K562 (cell line): ENCODE measurements around the gene CCAR1. TPM values are rescaled to one million over a fixed set of nuclear protein-coding genes. Genes with fewer than 3 reads are reported as not detected.

Source experiments
- CREB1 ChIP-seq, 2 experiments: sonication (generic) in 1 of 2; formaldehyde crosslinking in 1 of 2; IDR thresholded peaks; 2 replicates each; pipeline versions ENCODE4 v1.6.1 to v1.8.0; 2012 to 2022; ENCODE audit warnings: inconsistent platforms in 1 of 2, mild to moderate bottlenecking in 1 of 2, missing genetic modification reagents in 1 of 2, moderate library complexity in 1 of 2
- CTBP1 ChIP-seq: fragments of 450-650 bp; IDR thresholded peaks from 2 replicates; pipeline ENCODE4 v1.6.1; 2016; ENCODE audit warnings: borderline replicate concordance
- FOXA1 ChIP-seq: fragments of 450-650 bp; IDR thresholded peaks from 2 replicates; pipeline ENCODE4 v1.6.1; 2016; ENCODE audit warnings: mild to moderate bottlenecking, borderline replicate concordance
- FOXJ3 ChIP-seq: sonication (generic); formaldehyde crosslinking; IDR thresholded peaks from 2 replicates; pipeline ENCODE4 v1.4.0; 2020; ENCODE audit warnings: mild to moderate bottlenecking, missing genetic modification reagents
- MGA ChIP-seq: fragments of 450-650 bp; IDR thresholded peaks from 2 replicates; pipeline ENCODE4 v1.6.1; 2016; ENCODE audit warnings: mild to moderate bottlenecking, moderate library complexity
- MTA3 ChIP-seq: fragments of 450-650 bp; formaldehyde crosslinking; IDR thresholded peaks from 2 replicates; pipeline ENCODE4 v1.6.1; 2017; ENCODE audit warnings: mild to moderate bottlenecking, borderline replicate concordance
- NCOA4 ChIP-seq: fragments of 450-650 bp; IDR thresholded peaks from 2 replicates; pipeline ENCODE4 v1.6.1; 2018; ENCODE audit warnings: mild to moderate bottlenecking; ENCODE audit not compliant: partially characterized antibody
- POLR2H ChIP-seq: IDR thresholded peaks from 2 replicates; pipeline ENCODE4 v1.6.1; 2016; ENCODE audit warnings: missing genetic modification characterization, low read depth, mild to moderate bottlenecking, control low read depth, missing compliant biosample characterization, moderate library complexity
- SETDB1 ChIP-seq: IDR thresholded peaks from one replicate; pipeline ENCODE4 v1.6.1; 2012; ENCODE audit warnings: low read length, control low read depth, inconsistent platforms
- SIN3A ChIP-seq, 2 experiments: fragments of 150-350 bp in 1 of 2; IDR thresholded peaks; 2 replicates each; pipeline ENCODE4 v1.6.1; 2011 to 2016; ENCODE audit warnings: borderline replicate concordance in 2 of 2, low read depth in 2 of 2, low read length in 2 of 2, mild to moderate bottlenecking in 2 of 2, moderate library complexity in 2 of 2; ENCODE audit not compliant: control insufficient read depth in 1 of 2
- ZBTB5 ChIP-seq: fragments of 450-650 bp; IDR thresholded peaks from 2 replicates; pipeline ENCODE4 v1.6.1; 2017; ENCODE audit warnings: antibody characterized with exemption
- ZNF668 ChIP-seq: fragments of 250-450 bp; sonication (Bioruptor Pico); IDR thresholded peaks from 2 replicates; pipeline ENCODE4 v1.8.0; 2022; ENCODE audit warnings: mild to moderate bottlenecking, inconsistent platforms
- polyA plus RNA-seq, 8 experiments: library from polyadenylated mRNA; depleted of rRNA in 4 of 8; stranded (reverse) in 5 of 8; unstranded in 3 of 8; fragments of >200 nt; fragmentation: Nextera tagmentation in 2 of 8; fragmentation: Illumina TruSeq in 1 of 8; extraction: Ambion mirVana in 2 of 8; extraction: Trizol in 1 of 8; gene quantifications; 2 replicates each; pipeline versions ENCODE4 v1.2.1 to v1.2.3, GENCODE V29; 2011 to 2014; ENCODE audit warnings: inconsistent platforms in 1 of 8, missing spikeins in 1 of 8
- total RNA-seq, 7 experiments: library from RNA; depleted of rRNA in 6 of 7; stranded (reverse); fragments of >200 nt in 6 of 7; fragmentation: Illumina TruSeq in 2 of 7; extraction: Trizol in 2 of 7; gene quantifications; 2 replicates each; pipeline versions ENCODE4 v1.2.1 to v1.2.3, GENCODE V29; 2011 to 2021; ENCODE audit warnings: low replicate concordance in 1 of 7

Gene CCAR1
- total and polyA plus RNA-seq, 9 of the 15 experiments (the other 6 are each of a cell fraction or from before 2014, with no cell fraction given), result 44.8 to 173 (median 111) TPM

GRCh38 chr10:68720793-68721672 is at the start of gene CCAR1 (continued):
- TF ChIP-seq MGA, result peak; percentile 95
- peak; percentile 57 for TF ChIP-seq CTBP1
- TF ChIP-seq ZBTB5, result no peak
- peak; percentile 73; the same call in 1 of the 2 replicates for TF ChIP-seq MTA3
- TF ChIP-seq CREB1 (IDR thresholded peaks at IDR 0.05), result peak; percentile 95
- TF ChIP-seq CREB1 (CRISPR knock-in tag; IDR thresholded peaks at IDR 0.05), result peak; percentile 97
- peak; percentile 89 for TF ChIP-seq POLR2H
- TF ChIP-seq ZNF668 (CRISPR knock-in tag), result peak; percentile 79
- peak; percentile 30 to 51; a peak in 1 of 4 replicates for TF ChIP-seq SIN3A (IDR thresholded peaks at IDR 0.05; ENCODE audit: borderline replicate concordance in 2 of 2, control insufficient read depth in 1 of 2, low read depth in 2 of 2, low read length in 2 of 2)
- no peak for TF ChIP-seq NCOA4
- no peak for TF ChIP-seq SETDB1
- no peak for TF ChIP-seq FOXA1
- no peak for TF ChIP-seq FOXJ3
